ENCODE data around the gene PKLR.

DNA sequence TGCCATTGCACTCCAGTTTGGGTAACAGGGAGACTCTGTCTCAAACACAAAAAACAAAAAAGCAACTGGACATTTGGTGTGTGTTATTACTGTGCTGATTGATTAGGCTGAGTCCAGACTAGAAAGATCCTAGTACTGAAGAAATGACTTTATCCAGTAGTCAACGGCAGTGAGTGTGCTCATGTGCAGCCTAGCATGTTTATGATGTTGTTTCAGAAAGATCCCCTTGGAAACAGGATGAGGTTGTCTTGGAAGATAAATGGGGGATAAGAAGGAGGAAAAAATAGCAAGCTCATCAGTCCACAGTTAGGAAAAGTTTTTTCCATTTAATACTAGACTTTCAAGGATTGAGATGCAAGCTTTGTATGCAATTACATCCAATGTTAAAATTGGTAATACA is 33.7 kb upstream of the PKLR start:
- TF ChIP-seq, protein P1, sequence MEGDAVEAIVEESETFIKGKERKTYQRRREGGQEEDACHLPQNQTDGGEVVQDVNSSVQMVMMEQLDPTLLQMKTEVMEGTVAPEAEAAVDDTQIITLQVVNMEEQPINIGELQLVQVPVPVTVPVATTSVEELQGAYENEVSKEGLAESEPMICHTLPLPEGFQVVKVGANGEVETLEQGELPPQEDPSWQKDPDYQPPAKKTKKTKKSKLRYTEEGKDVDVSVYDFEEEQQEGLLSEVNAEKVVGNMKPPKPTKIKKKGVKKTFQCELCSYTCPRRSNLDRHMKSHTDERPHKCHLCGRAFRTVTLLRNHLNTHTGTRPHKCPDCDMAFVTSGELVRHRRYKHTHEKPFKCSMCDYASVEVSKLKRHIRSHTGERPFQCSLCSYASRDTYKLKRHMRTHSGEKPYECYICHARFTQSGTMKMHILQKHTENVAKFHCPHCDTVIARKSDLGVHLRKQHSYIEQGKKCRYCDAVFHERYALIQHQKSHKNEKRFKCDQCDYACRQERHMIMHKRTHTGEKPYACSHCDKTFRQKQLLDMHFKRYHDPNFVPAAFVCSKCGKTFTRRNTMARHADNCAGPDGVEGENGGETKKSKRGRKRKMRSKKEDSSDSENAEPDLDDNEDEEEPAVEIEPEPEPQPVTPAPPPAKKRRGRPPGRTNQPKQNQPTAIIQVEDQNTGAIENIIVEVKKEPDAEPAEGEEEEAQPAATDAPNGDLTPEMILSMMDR (conservative IDR thresholded peaks at IDR 0.05; ENCODE audit: low read depth, low read length), result no peak
- TF ChIP-seq MXI1 (IDR thresholded peaks at IDR 0.05; ENCODE audit: borderline replicate concordance, low read depth, low read length) (no peak), MAZ (IDR thresholded peaks at IDR 0.05; ENCODE audit: borderline replicate concordance, low read depth, low read length) (no peak), POLR2A (IDR thresholded peaks at IDR 0.05; ENCODE audit: low read depth, low read length) (no peak), CHD1 (IDR thresholded peaks at IDR 0.05; ENCODE audit: low read depth, low read length) (no peak)
